HTERT RPE-1 (cell line): ENCODE measurements around the gene SRGAP2B.
"Not testable (repeated sequence)": the region's sequence is repeated elsewhere in the genome, so short reads cannot be mapped to it uniquely, and the experiment has no call there.

ENCODE experiments used
- in situ Hi-C: fragments of 300-500 bp; cut with MboI; formaldehyde crosslinking; loops from 4 replicates; pipeline ENCODE4 v1.14.3; 2020; ENCODE audit warnings: low sequenced_read_pairs

Gene SRGAP2B

DNA sequence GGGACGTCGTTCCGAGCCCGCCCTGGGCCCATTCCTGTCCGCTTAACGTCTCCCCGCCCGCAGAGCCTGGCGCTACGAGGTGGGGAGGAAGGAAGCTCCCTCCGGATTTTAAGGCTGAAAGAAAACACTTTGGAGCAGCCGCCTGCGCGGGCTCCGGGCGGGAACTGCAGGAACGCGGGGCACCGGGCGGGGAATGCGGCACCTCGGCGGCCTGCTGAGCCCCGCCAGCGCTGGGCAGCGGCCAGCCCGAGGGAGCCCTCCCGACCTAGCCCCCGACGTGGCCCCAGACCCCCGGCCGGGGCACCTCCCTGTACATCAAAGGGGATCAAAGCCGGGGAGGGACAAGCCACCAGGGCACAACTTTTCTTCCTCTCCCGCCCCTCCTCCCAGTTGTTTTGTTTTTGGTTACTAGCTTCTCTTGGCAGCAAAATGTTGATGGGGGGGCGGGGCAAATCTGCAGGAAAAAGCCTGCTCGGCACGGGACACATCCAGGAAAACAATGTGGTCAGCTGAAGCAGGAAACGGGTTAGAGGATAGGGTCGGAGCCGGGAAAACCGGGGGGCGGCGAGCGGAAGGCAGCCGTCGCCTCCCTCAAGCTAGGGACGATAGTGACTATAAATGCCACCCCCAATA, 1.5 kb downstream of the SRGAP2B start:
- in situ Hi-C loops: not testable (repeated sequence)

DNA sequence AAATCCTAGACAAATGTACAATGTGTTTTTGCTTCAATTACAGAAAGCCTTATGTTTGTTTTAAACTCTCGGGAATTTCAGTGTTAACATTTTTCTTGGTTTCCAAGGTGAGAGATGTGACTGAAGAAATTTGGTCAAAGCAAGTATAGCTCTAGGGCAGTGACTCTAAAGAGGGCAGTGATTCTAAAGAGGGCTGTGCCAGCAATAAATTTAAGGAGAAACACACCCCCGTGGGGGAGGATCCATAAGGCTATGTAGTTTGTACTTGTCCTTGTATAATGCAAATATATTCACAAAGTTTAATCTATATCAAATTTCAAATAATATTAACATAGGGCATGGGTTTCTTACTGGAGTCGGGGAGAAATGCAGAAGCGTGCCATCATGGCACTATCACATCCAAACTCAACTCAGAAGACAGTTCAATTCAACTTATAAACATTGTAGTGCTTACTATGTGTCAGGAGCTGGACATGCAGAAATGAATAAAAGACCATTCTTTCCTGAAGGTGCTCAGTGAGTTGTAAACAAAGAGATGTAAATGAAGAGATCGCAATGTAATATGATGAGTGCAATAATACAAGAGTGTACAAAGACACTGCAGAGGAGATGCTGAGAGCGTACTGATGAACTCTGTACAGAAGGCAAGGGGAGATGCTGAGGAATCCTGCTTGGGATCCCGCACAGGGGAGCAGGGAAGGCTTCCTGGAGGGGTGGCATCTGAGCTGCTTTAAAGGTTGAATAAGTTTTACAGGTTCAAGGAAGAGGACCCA, 12.5 kb downstream of the SRGAP2B start:
- in situ Hi-C loops: not testable (repeated sequence)

DNA sequence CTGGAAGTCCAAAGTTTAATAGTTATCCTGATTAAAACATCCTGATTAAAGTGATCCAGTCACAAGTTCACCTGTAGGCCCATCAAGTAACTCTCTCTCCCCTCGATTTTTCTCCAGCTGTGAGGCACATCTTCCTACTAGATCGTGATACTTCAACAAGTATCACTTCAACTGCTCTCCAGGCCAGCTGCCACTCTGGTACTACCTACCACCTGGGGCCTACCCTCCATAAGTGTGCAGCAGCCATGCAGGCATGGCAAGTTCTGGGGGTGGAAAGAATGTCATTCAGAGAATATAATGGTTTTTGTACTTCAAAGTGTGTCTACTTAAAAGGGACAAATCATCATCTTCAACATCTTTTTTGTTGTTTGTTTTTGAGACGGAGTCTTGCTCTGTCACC, 14.9 kb downstream of the SRGAP2B start:
- in situ Hi-C loops: not testable (repeated sequence)

DNA sequence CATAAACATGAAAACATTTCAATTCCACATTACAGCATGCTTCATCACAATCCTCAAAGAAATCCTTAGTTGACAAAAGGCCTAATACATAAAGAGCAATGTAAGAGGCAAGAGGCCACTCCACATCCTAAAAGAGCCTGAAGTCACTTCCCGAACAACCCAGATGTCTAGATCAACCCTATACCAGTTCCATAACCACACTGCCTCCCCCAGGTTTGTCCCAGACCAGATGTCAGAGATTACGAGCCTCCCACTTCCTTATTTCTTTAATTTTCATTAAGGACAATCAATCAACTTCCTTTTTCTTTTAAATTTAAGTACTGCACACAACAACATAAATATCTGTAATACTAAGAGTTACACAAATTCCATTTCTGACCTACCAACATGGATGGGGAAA, 15.4 kb downstream of the SRGAP2B start:
- in situ Hi-C loops: not testable (repeated sequence)

DNA sequence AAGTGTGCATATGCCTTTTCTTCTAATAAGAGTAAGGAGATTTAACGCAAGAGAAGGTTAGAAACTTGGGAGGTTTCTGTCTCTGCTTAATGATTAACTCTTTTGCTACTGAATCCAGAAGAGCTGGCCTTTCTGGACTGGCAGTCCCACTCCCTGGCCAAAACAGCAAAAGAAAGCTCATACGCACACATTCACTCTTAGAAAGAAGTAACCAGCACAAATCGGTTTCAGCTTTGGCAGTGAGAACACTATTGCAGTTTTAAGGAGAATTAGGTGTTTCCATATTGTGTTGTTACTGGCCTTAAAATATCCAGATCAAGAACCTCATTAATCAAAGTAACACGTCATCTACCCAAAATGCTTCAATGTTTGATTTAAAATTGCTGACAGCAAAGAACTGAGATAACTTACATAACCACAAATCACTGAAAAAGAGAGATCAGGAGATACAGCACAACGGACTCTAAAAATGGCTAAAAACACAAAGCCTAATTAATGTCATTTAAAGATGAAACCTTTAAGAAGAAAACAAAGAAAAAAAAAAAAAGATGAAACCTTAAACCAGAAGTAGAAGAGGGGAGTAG, 16.2 kb downstream of the SRGAP2B start:
- in situ Hi-C loops: not testable (repeated sequence)

DNA sequence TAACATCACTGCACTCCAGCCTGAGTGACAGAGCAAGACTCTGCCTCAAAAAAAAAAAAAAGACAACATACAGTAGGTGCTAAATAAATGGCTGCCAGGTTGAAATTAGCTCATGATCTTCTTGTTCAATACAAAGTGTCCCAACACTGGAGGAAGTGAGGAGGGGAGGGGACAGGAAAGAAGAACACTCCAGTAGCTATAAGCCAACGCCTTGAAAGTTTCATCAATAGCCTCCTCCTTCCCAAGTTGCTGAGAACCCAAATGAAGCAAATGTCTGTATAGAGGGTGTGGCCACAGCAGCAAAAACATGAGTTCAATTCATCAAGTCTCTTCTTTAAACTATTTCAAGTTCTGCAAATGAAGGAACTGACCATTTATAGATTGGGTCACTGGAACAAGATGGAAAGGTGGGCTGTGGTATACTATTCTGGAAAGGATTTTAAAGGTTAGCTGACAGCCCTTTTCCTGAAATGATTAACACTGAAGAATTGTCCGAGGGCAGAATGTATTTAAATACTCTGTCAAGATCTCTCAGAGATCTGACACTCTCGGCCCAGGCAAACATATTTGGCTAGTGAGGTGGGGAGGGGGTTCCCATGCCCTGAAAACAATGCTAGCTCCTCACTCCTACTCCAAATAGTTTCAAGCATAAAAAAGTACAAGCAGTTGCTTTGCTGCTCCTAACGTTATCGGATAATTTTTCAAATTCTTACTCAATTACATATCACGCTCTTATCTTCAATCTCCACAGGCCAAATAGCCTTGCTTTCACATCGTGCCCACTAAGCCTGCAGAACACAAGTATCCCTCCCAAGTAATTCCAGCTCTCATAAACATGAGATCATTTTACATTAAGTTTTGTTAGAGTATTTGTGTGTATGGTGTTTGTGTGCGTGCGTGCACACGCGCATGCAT, 17.0 kb downstream of the SRGAP2B start:
- in situ Hi-C loops: not testable (repeated sequence)

DNA sequence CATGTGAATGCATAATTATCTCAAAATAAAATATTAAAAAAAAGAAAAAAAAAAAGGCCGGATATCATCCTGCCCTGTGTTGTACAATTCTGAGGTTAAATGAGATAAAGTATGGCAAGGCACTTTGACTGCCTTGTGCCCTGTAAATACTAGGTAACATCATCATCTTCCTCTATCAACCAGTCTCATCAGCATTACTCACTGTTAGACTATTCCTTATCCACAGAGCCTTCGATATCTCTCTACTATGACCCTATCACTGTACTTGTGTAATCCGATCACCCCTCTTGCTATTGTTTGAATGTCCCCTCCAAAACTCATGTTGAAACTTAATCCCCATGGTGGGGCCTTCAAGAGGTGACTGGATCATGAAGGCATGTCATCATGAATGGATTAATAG, 18.3 kb downstream of the SRGAP2B start:
- in situ Hi-C loops: not testable (repeated sequence)

DNA sequence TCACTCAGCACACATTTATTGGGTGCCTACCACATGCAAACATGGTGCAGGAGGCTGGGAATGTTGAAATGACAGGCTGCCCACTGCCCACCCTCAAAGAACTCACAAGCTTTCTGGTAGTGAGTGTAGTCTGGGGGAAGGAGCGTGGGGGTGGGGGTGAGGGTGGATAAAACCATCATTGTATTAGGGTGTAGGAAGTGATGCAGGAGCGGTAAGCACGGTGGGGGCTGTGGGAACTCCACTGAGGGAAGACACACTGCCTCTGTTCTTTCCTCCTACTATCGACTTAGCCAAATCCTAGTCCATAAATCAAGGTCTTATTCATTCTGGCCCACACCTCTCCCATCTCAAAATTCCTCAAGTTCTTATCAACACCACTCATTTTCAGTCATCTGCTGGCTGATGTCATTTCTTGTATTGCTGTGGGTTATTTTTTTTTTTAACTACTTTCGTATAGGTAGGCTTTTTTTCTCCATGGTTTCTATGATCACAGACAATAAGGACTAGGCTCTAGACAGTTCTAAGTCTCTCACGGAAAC, 21.0 kb downstream of the SRGAP2B start:
- in situ Hi-C loops: not testable (repeated sequence)

DNA sequence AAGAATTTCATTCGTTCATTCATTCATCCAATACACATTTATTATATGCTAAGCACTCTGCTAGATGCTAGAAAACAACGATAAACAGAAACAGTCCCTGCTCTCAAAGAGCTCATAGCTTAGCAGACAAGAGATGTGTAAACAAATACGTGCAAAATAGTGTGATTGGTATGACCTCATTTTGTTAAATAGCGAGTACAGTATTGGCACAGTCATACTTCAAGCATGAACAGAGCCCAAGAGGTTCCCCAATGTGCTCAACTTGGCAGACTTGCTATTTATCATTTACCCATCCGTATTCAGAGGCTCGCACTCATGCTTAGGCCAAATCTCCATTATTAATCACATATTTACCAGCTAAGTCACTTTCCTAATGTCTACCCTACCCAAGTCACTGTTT, 23.6 kb downstream of the SRGAP2B start:
- in situ Hi-C loops: not testable (repeated sequence)

DNA sequence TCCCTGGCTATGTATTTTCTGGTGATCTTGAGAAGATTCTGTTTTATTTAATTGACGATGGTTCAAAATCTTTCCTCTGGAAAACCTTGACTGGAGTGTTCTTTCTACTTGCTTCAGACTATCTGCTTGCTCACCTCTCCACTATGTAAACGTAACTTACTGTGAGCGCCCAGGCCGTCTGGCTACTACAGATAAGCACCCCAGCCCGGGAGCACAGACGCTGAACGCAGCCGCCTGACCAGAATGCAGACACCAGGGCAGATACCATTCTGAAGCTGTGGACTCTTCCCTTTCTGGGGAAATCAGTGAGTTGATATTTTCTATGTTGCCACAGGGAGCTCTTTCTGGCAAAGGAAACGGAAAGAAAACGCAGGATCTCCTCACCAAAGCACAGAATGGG, 28.6 kb downstream of the SRGAP2B start:
- in situ Hi-C loops: not testable (repeated sequence)

DNA sequence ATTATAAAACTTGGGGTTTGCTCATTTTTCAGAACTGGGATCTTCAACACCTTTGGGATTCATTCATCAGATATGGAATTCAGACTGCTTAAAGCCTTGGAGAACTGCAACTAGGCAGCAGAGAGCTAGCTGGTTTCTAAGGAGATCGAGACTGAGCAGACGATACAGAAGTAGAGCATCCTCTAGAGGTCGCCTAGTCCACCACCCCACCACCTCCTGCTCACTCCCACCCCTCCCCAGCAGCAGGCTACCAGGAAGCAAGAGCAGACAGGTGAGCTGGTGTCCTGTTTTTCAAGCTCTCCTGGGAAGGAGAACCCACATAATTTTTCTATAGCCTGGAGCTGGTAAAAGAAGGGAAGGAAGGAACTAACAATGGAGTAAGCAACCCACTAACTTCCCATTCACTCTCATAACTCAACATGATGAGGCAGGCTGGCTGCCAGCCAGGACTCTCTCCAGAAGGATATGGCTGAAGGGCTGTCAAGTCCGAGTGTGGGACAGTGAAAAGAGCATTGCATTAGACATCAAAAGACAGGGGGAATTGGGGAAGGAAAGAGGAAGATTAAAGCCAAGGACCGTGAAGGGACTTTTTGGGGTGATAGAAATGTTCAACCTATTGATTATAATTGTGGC, 29.8 kb downstream of the SRGAP2B start:
- in situ Hi-C loops: not testable (repeated sequence)

DNA sequence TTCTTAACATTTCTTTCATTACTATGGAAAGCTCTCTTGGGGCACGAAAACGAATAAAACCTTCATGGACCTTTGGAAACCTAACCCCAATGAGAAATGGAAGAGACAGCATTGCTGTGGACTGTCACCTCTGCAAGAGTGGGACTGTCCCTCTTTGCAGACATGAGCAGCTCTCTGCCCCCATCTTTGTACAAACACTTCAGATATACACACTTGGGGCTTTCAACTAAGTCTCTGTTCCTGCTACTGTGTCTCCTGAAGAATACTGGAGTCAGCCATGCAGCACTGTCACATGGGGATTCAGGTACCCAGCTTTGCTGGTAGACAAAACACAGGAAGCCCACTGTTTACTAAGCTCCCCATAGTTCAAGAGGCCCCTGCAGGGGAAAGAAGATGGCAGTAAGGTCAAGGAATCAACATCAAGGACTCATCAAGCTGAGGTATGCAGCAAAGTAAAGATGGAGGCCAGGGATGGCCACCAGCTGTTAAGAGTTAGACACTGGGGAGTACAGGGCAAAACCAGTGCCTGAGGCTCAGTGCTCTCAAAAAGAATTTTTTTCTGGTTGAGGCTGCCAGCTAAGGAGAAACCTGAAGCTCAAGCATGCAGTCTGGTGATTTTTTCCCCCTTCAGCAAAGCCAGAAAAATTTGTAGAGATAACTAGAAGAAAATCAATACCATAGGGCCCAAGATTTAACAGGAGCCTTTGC, 31.0 kb downstream of the SRGAP2B start:
- in situ Hi-C loops: not testable (repeated sequence)

DNA sequence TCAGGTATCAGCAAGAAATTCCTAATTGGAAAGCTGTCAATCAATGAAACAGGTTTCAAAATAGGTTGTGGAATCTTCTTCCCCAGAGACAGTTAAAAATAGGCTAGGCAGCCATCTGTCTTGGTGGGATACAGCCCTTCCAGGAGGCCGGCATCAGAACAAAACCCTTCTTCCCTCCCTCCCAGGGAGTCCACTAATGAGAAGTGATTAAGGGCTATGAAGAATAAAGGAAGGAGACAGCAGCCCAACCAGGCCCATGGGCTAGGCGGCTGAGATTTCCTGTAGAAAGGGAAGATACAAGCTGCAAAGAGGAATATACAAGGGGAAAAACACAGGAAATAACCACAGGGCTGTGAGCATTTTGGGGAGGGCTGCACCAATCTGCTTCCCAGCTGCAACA, 31.8 kb downstream of the SRGAP2B start:
- in situ Hi-C loops: not testable (repeated sequence)

DNA sequence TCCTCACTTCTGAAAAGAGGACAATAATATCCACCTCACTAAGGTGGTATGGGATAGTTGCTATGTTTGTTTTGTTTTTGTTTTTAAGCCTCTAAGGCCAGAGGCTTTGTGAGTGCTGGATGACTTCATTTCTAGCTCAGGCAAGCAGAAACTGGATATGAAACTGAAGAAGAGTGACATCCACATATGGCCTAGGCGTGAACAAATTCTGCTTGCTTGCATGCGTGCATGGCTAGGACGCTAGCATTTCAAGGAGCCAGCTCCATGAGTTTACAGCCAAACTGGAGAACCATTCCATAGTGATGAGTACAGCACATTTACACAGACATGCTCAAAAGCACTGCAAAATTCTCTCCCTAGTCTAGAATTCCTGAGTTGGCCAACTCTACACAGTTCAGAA, 36.9 kb downstream of the SRGAP2B start:
- in situ Hi-C loops: not testable (repeated sequence)

DNA sequence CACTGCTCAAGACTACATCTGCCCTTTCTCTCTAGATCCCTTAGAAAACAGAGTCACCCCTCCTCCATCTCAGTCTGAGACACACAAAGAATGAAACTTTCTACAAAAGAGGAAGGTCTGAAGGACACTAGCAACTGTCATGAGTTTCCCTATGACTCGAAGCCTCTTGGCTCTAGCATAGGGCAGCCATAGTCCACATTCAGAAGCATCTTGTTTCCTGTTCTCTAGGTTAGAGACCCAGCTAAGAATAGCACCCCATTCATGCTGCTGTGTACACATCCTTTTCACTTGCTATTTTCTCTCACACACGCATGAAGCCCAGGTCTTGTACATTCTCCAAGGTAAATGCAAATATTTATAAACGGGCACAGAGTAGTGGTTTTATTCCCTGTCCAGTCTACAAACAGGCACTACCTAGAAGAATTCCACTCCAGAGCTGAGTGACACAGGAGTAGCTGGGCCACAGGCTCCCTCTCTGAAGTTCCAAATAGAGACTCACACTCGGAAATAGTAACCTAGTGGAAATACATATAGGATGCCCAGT, 39.8 kb downstream of the SRGAP2B start:
- in situ Hi-C loops: not testable (repeated sequence)

DNA sequence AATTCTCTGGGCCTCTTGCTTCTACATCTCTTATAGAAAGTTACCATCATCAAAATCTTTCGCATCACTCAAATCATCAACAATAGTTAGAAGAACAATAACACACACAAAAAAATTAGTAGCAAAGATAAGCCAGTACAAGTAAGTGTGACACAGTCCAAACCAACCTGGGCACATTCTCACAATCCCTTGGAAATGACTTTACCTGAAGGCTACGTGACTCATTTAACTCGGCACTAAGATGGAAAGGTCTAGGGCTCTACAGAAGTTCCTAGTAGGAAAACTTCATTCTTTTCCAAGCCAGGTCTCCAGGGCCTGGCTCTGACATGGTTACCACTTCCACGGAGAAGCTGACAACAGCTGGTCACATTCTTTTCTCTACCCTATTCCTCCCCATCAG, 41.7 kb downstream of the SRGAP2B start:
- in situ Hi-C loops: not testable (repeated sequence)

DNA sequence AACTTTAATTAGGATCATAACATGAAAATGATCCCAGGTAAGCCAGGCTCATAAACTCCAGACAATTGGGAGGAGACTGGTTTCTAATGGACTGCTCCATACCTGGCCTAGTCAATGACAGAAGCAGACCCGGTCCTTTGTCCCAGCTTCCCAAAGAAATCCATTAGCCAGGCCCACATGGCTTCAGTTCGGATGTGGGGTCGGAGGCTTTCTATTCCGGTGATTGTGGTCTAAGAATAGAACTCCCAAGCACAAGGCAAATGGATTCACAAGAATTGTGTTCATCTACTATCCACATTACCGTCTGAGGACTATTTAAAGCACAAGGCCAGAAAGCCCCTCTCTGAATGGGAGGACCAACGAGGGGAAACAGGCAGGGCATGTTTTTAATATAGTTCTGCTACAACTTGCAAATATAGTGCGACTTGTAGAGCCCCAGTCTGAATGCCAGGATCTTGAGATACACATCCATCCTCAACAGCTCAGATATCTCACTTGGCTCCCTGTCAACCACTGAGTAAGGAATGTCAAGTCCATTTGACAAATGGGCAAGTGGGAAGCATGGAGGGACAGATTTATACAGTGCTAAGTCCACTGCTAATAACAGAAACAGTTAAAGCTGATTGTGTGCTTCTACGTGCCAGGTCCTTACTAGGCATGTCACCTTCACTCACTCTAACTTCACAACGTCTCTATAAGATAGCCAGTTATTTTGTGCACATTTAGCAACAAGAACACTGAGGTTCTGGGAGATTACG, 42.9 kb downstream of the SRGAP2B start:
- in situ Hi-C loops: not testable (repeated sequence)

DNA sequence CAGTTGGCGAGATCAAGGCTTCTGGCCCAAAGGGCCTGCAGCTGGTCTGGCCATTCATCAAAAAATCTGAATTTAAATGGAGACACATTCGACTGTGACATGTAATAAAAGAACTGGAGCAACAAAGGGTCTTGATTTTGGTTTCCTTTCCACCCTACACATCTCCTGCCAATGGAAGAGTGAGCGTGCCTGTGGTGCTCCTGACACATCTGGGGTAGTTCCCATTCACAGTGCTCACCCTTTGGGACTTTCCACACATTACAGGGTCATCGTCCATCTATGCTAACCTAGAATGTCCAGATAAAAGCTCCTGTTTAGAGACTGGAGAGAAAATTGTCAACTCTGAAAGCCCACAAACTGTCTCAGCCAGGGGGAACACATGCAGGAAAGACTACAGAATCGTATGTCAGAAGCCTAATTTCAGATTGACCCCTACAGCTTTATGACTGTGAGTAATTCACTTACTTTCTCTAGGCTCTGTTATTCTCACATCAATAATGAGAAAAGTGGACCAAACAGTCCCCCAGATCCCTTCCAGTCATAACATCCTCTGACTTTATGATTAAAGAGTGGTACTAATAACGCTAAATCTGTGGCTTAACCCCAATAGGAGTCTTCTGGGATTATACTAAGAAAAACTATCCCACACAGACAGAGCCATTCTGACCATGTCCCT, 46.8 kb downstream of the SRGAP2B start:
- in situ Hi-C loops: not testable (repeated sequence)
